Measurements from ENCODE around the gene PLOD2. TPM values are rescaled to one million over a fixed set of nuclear protein-coding genes. Genes with fewer than 3 reads are reported as not detected.

PLOD2 gene
- total and polyA plus RNA-seq, 9 donors = 29.6 to 65.4 (median 40.6) TPM

DNA sequence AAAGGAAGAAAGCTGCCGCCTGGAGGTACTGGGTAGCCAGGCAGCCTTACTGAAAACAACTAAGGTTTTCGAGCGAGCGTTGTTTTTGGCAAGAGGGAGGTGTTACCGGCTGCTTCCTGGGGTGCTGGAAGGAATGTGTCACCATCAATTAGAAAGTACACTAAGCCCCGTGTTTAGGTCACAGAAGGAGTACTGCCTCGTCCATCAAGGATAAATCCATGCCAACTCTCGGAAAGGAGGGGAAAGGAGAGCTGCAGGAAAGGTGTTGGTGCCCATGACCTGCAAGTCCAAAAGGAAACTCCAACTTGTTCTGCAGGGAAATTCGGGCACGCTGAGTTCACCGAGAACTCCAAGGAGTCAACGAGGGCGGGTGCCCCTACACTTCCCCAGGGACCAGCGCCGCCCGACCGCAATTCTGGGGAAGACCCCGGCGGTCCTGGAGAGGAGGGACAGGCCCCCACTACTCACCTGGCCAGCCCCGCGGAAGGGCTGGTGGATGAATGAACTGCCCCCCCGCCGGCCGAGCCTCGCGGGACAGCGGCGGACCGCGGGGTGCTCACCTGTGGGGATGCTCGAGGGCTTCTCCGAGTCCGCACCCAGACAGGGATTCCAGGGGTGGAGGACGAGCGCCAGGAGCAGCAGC lies 542 bp downstream of the PLOD2 start:
- H3K9me3 ChIP-seq = no peaks in the 10 kb centered on the region
- peak overlapping the region; percentile 89 to 98 for H3K27ac ChIP-seq
- DNase-seq = peak; percentile 62 to 78 (median 71)
- peak overlapping the region; percentile 83 for H3K4me3 ChIP-seq
- TF ChIP-seq, protein P1, sequence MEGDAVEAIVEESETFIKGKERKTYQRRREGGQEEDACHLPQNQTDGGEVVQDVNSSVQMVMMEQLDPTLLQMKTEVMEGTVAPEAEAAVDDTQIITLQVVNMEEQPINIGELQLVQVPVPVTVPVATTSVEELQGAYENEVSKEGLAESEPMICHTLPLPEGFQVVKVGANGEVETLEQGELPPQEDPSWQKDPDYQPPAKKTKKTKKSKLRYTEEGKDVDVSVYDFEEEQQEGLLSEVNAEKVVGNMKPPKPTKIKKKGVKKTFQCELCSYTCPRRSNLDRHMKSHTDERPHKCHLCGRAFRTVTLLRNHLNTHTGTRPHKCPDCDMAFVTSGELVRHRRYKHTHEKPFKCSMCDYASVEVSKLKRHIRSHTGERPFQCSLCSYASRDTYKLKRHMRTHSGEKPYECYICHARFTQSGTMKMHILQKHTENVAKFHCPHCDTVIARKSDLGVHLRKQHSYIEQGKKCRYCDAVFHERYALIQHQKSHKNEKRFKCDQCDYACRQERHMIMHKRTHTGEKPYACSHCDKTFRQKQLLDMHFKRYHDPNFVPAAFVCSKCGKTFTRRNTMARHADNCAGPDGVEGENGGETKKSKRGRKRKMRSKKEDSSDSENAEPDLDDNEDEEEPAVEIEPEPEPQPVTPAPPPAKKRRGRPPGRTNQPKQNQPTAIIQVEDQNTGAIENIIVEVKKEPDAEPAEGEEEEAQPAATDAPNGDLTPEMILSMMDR (IDR thresholded peaks at IDR 0.05) = peak in 2 of 3 donors; percentile 48 to 59
- TF ChIP-seq EP300 (IDR thresholded peaks at IDR 0.05) (no peak), POLR2A (IDR thresholded peaks at IDR 0.05) (no peak)
- peaks cover 3% of the 10 kb centered on the region for H3K4me1 ChIP-seq (ENCODE audit: insufficient read depth)
- intact Hi-C loops (cut with DNase I) = no loop called here
- H3K36me3 ChIP-seq = no peaks in the 10 kb centered on the region
- WGBS, 3 donors = 0 to 1% (median 0%) methylated on average over 35 of the region's 35 CpGs
- H3K27me3 ChIP-seq = no peaks in the 10 kb centered on the region

DNA sequence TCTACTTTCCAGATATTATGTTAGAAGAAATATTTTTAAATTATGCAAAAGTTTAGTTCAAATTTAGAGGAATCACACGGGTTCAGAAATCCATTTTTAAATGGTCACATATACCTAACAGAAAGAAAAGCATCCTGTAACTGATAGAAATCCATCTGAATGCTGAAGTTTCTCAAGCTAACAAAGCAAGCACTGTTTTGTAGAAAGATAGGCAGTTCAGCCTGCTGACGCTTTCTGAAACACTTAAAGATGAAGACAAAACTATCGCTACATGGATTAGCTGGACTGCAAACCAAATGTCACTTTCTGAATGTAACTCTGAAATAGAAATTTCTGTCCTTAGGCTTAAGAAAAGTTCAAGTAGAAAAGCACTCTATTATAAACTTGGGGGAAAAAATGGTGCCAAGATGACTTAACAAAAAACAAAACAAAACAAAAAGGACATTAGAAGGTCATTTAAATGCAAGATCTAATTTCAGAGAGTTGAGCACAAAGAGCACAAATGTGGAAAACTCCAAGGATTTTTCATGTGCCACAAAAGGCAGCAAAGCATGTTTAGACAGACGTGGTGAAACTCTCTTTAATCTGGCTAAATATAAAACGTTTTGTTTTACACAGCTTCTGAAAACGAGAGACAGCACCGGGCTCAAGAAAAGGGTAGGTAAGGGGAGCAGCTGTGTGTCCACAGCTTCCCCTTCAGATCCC lies 1.2 kb downstream of the PLOD2 start:
- H3K4me3 ChIP-seq = peak overlapping the region; percentile 83
- intact Hi-C loops (cut with DNase I) = no loop called here
- H3K4me1 ChIP-seq (ENCODE audit: insufficient read depth) = peaks cover 3% of the 10 kb centered on the region
- peak overlapping the region; percentile 89 to 98 for H3K27ac ChIP-seq
- DNase-seq = no peak
- no peaks in the 10 kb centered on the region for H3K36me3 ChIP-seq
- TF ChIP-seq, protein P1 (IDR thresholded peaks at IDR 0.05) = peak in 1 of 3 donors; percentile 22
- TF ChIP-seq POLR2A (IDR thresholded peaks at IDR 0.05) = no peak
- 1 to 4% (median 1%) methylated on average over 7 of the region's 7 CpGs for WGBS, 3 donors
- H3K9me3 ChIP-seq = no peaks in the 10 kb centered on the region
- H3K27me3 ChIP-seq = no peaks in the 10 kb centered on the region

DNA sequence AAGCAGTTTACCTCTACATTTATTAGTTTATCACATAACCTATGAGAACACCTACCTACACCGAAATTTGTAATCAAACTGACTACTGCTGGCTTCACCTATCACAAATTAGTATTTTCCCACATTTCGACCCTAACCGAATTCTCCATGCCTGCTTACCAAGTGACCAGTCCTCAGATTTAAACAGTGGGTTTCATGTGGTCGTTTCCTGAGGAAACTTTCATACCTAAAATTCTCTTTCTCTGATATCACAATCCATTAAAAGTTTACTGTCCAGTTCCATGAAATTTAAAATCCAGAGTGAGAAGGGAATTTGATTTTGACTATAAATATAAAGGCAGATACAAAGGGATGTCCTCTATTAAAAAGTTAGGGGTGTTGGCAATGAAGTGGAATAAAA lies 1.9 kb downstream of the PLOD2 start:
- Histone ChIP-seq H3K4me1 (ENCODE audit: insufficient read depth) (peaks cover 3% of the 10 kb centered on the region), H3K4me3 (peak overlapping the region; percentile 83), H3K27ac (peak overlapping the region; percentile 13 to 98)

DNA sequence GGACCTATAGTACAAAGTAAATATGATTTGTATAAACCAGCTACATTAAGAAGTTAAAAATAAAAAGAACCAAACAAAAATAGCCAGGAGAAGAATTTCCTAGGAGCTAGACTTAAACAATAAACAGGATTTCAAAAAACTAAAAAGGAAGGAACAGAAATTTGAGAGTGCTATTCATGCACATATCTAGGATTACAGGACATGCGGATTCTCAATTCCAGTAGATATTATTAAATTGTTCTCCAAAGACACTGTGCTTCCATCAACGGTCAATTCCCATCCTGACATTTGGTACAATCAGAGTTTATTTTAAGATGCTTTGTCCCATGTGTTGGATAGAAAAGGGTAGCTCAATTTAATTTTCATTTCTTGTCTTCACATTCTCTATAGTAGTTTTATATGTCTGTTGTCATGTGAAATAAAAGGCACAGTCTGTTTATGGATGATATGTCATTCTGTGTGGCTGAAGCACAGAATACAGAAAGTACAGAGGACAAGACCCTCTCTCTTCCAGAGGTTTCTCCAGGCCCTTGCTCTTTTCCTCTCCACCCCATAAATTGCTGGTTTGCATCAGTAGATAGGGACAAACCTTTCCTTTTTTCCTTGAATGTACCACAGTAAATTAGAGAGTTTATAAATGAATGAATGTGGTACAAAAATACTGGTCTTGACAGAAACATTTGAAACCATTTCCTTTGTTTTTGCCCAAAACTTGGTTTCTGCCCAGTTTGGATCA lies 3.5 kb downstream of the PLOD2 start:
- 27 to 46% (median 41%) methylated on average over 2 of the region's 2 CpGs for WGBS, 3 donors
- intact Hi-C loops (cut with DNase I) = no loop called here
- Histone ChIP-seq H3K27ac (peak overlapping the region in 1 of 2 donors; percentile 74), H3K9me3 (no peaks in the 10 kb centered on the region), H3K36me3 (no peaks in the 10 kb centered on the region), H3K4me1 (ENCODE audit: insufficient read depth) (peaks cover 2% of the 10 kb centered on the region), H3K4me3 (no peak overlapping the region), H3K27me3 (no peaks in the 10 kb centered on the region)
- no peak for DNase-seq
- TF ChIP-seq, protein P1 (IDR thresholded peaks at IDR 0.05) = no peak
- TF ChIP-seq EP300 (IDR thresholded peaks at IDR 0.05) = no peak
- TF ChIP-seq POLR2A (IDR thresholded peaks at IDR 0.05) = no peak

More for the DNA sequence above, 1.9 kb downstream of the PLOD2 start:
- DNase-seq = no peak
- Histone ChIP-seq H3K36me3 (no peaks in the 10 kb centered on the region), H3K27me3 (no peaks in the 10 kb centered on the region), H3K9me3 (no peaks in the 10 kb centered on the region)
- WGBS, 3 donors = 12 to 33% (median 22%) methylated on average over 4 of the region's 4 CpGs
- intact Hi-C loops (cut with DNase I) = no loop called here
- no peak for TF ChIP-seq POLR2A (IDR thresholded peaks at IDR 0.05)
- no peak for TF ChIP-seq EP300 (IDR thresholded peaks at IDR 0.05)
- TF ChIP-seq, protein P1 (IDR thresholded peaks at IDR 0.05) = no peak
